CD4-positive, alpha-beta T cell treated with Interleukin-10 for 1 hour (primary cell): ENCODE measurements around the gene SBF1.

Source experiments
- DNase-seq: peaks from one replicate; pipeline ENCODE4 v3.0.0-alpha.2; 2020

SBF1 gene

DNA sequence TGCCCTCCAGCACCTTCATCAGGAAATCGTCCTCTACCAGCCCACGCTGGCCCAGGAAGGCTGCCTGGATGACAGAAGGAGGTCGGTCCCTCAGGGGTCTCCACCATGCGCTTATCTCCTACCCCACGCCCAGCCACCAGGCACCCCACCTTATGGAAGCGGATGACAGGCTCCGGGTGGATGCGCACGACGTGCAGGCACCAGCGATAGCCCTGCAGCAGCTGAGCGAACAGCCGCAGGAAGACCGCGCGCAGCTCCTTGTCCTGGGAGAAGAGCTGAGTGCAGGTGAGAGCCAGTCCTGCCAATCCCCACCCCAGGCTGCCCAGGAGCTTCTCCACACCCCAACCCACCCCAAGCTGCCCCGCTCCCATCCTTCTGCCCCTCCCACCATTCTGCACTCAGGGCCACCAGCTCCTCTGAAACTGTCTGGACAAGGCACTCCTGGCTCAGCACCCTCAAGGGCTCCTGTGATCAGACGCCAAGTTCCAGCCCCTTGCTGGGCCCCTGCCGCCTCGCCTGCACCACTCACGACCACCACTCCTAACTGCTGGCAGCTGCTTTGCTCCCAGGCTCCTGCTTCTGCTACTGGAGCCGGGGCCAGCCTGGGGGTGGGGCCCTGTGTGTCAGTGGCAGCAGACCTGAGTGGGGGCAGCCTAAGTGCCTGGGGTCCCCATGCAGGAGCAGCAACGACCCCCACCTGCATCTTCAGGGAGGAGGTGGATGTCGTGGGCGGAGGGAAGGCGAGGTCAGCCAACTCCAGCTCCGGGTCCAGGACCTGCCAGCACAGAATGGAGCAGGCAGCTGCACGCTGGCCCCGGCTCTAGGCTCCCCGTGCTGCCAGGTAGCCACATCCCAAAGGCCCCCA is 9.5 kb downstream of the SBF1 start:
- DNase-seq = no peak

DNA sequence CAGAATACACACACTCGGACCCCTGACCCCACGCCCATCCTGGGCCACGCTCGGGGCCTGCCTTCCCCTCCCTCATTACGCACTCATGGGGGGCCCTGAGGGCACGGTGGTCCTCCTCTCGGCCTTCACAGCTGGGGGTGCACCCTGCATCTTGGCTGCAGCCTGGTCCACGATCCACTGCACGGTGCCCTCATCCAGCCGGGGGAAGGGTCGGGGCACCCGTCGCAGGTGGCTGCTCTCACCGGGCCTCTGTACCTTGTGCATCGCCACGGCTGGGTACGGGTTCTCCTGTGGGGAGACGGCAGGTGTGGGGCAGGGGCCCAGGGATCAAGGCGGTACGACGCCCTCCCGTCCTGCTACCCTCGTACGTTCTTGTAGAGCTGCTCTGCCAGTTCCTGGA is 10.4 kb downstream of the SBF1 start:
- DNase-seq = no peak

DNA sequence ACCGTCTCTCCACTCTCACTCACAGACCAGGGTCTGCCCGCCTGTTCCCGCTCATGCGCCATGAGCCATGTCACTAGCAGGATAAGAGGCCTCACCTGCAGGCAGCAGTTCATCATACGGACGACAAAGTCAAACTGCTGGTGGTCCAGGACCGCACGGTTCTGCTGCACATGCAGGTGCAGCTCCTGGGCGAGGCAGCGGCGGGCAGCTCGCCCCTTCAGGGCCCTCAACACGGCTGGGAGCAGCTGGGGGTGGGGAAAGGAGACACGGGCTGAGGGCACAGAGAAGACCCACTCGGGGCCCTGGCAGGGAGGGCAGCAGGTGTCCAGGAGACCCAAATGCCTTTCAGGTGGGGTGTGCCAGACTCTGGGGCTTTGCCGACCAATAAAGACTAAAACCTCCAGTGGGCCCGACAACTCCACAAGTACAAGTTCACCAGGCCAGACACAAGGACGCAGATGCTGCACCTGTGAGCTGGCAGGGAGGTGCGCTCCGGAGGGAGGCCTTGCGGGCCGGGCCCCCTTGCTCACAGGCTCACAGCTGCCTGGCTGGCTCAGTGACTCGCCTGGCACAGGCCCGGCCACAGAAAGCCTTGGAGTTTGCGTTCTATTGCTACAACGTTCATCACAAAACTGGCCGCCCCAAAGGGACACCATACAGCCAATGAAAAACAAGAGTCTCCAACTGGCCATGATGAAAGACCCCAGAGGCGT is 11.5 kb downstream of the SBF1 start:
- no peak for DNase-seq

DNA sequence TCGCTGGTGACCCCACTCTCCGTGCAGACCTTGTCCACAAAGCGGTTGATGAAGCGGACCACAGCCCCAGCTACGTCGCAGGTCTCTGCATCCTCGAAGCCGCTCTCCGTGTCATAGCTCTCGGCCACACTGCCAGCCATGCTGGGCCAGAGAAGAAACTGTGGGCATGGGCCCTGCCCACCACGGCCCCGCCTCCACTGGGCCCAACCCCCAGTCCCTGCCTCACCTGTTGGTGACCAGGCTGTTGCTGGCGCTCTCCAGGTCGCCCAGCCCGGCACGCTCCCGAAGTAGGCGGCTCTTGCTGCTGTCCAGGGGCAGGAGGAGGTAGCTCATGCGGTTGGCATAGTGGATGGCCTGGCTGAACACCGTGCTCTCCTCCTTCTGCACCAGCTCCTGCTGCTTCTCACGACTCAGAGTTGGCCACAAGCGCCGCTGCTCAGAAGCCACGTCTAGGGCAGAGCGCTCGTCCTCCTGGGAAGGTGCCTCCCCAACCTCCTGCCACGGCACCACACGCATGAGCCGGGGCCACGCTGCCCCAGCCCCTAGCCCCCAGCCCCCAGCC is 12.8 kb downstream of the SBF1 start:
- DNase-seq = no peak

DNA sequence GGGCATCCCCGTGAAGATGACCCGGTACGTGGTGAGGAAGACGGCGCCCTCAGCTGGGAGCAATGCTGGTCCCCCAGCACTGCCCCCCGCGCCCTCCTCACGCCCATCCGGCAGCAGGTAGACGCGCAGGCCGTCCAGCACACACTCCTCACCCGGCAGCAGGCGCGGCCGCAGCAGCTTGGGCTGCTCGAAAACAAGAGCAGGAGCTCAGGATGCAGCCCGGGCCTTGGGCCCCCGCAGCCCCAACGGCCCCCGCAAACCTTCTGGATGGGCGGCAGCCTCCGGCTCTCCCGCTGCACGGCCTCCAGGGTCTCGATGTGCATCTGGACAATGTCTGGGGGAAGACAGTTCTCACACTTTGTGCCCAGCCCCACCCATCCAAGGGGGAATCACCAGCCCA is 13.3 kb downstream of the SBF1 start:
- DNase-seq = no peak

DNA sequence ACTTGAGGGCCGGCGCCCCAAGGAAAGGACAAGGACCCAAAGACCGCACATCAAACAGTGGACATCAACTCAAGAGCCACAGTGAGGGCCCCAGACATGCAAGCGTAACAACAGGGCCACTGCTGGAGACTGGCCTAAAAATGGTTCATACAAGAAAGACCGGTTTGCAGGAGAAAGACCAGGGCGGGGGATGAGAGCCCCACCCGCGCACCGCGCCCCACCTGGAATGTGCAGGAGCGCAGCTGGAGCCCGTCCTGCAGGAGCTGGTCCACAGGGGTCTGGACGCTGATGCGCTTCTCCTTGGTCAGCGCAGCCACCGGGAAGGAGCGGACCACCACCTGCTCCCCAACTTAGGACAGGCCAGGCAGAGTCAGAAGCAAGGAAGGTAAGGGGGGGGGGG is 13.9 kb downstream of the SBF1 start:
- DNase-seq = no peak

DNA sequence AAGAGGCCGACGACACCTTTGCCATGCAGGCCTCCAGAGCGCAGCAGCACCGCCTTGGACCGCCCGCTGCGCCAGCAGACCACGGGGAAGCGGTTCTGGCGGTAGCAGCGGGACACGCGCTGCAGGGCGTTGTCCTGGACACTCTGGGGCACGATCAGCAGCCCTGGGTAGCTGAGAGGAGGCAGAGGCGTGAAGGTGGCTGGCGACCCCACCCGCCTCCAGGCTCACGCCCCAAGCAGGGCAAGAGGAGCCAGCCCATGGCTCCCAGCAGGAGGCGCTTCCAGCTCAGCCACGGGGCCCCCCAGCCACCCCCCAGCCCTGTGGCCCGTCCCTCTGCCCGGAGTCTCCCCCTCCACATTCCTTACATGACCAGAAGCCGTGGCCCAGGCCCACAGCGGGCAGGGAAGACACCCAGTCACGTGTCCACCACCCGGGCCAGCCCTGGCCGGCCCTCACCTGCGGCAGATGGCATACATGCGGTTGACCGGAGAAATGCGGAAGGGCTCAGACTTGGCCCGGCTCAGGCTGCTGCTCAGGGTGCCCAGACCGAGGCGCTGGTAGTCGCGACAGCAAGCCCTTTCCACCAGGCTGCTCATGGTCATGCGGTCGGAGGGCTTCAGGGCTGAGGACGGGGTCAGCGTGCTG is 15.2 kb downstream of the SBF1 start:
- DNase-seq = no peak

DNA sequence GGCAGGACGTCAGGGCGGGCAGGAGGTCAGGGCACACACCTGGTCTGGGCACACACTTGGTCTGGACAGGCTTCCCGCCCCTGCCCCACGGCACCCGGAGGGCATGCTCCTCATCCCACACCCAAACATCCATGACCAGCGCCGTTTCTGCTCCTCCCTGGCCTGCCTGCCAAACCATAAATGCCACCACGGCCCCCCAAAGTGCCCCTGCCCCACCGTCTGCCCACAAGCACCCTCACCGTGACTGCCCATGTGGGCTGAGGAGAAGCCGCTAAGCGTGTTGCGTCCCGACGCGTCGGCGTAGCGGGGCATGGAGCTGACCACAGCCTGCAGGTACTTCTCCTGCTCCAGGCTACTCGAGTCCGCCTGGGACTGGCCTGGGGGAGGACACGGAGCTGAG is 15.8 kb downstream of the SBF1 start:
- no peak for DNase-seq

DNA sequence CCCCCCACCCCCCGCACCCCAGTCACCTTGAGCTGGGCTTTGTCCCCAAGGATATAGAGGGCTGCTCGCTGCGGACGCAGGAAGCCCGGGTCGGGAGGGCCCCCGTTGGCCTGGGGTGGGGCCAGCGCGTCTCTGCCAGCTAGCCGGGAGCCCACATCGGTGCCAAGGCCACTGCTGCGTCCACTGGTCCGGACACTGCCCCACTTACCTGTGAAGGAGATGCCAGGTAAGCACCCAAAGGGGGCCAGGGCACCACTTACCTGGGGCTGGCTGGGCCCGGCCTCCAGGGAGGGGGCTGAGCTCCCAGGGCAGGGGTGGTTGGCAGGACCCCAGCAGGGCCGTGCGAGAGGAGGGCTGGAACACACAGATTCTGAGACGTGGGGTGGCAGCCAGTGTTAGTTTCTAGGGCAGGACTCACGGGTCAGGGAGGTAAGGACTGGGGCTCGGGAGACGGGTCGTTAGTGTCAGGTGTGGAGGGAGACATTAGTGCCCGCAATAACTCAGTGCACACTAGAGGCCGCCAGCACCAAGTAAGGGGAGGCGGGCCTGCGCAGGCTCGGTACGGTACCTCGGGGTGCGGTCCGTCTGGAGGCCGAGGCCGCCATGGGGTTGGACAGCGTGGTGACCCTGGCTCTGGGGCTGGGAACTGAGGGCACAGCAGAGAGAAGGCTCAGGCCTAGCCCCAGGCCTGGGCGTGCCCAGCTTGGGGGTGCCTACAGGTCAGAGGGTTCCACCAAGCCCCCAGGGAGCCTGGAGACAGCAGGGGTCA is 18.2 kb downstream of the SBF1 start:
- no peak for DNase-seq

DNA sequence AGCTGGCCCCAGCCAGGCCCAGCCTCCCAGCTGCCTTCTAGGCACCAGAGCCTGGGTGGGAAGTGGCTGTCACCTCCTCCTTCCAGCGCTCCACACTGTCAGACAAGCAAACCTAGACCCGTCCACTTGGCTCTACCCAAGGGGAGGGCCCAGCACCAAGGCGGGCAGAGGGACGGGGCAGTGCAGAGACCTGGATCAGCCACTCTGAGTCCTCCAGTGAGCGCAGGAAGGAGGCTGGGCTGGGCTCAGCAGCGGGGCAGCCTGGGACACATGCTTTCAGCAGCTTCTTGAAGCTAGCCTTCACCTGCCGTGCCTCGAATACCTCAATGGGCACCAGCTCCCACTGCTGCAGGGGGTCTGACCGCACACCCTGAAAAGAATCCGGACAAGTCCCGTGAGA is 18.8 kb downstream of the SBF1 start:
- no peak for DNase-seq

DNA sequence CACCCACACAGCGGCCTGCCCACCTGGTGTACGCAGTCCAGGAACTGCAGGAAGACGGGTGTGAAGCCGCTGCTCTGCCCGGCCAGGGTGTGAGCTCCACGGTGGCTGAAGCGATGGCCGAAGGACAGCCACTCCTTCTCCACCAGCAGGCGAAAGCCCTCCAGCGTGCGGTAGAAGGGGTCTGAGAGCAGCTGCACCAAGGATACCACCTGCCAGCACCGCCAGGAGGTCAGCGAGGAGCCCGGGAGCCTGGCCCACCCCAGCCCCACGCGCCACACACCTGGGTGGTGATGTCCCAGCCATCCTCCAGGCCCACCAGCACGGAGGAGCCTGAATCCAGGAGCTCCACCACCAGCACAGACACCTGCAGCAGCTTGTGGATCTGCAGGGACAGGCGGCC is 19.6 kb downstream of the SBF1 start:
- no peak for DNase-seq

DNA sequence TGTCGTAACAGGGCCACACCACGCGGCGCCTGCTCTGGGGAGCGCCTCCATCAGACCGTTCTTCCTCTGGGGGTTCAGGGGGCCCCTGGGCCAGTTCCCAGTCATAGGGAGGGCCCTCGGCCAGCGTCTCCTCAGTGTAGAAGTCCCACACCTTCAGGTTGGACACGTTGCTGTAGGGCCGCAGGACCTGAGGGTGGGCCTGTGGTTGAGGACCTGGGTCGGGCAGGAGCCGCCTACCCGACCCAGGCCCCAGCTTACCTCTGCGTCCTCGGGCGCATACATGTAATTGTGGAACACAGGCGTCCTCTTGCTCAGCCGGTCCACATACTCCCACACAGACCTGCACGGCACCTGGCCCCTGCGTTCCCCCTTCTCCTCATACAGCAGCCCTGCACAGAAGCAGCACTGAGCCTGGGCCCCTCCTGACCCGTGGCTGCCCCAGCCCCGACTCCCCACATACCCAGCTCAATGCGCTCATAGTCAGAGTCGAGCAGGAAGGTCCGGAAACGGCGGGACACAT is 20.2 kb downstream of the SBF1 start:
- no peak for DNase-seq

DNA sequence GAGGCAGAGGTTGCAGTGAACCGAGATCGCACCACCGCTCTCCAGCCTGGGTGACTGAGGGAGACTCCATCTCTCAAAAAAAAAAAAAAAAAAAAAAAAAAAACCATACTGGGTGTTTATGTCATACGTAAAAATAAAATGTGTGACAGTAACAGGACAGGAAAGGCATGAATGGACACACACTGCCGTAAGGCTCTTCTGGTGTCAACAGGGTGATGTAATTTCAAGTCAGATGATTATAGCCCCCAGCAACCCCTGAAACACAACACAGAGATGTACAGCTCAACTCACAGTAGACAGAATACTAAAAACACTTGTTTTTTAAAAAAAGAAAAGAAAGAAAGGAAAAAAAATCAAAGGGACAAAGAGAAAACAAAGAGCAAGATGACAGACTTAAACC is 22.2 kb downstream of the SBF1 start:
- no peak for DNase-seq

DNA sequence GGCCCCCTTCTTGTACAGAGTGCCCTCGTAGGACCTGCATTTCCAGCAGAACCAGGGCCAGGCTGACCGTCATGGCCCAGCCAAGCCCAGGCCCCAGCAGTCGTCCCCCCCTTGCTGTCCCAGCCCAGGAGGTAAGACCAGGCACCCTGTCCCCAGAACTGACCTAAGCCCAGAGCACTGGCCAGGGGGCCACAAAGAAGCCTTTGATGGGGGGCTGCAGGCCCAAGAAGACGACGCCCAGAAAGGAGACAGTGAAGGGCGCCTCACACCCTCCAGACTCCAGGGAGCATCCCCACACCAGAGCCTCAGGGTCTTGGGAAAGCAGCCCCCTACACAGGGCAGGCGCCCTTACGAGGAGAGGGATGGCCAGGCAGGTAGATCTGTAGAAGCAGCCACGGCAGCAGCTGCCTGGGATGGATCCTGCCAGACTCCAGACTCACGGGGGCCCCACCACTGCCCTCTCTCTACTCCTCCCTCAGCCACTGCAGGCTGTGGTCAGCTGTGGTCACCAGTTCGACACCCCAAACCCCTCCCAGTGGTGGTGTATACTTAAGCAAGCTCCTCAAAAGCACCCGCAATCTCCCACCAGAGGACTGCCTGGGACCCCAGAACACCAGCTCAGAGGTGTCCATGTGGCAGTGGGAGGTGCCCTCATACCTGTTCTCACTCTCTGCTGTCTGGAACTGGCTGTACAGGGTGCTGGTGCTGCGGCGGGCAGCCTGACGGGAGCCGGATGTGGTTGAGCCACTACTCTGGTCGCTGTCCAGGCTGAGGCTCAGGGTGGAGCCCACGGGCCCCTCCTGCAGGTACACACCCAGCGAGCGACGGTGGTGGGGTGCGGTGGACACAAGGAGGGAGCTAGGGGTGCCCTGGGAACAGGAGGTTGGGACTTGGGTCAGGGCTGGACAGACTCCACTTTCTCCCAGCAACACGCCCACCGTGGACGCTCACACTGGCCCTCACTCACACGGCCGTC is 27.0 kb downstream of the SBF1 start:
- DNase-seq = no peak

DNA sequence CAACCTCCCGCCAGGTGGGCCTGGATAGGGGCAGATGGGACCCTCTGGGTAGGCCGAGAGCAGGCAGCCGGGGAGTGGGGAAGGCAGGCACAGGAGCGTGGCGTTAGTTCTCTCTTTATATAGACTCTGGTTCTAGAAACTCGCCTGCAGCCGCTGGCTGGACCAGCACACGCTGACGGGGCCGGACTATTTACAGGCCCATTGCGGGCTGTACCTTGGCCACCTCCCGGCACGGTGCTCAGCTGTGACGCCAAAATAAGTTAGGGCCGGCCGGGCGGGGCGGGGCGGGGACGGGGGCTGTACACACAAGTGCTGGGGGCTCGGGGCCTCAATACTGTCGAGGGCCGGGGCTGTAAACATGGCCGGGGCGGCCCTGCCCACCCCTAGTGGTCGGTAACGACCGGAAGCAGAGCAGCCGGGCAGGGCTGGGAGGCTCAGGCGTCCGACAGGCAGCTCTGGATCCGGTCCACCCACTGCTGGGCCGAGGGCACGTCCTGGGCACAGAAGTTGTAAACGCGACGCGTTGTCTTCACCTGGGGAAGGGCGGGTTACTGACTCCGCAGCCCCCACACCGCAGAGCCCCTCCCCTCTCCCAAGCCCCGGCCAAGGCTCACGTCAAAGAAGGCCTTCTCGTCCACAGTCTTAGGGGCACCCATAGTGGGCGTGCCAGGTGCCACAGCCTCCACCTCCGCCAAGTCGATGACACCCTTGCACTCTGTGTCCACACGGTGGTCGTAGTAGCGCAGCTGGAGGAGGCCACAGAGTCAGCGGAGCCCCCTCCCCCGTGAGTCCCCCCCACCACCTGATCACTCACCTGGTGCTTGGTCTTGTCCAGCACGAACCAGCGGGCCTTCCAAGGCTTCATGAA is 27.9 kb downstream of the SBF1 start:
- DNase-seq = no peak

DNA sequence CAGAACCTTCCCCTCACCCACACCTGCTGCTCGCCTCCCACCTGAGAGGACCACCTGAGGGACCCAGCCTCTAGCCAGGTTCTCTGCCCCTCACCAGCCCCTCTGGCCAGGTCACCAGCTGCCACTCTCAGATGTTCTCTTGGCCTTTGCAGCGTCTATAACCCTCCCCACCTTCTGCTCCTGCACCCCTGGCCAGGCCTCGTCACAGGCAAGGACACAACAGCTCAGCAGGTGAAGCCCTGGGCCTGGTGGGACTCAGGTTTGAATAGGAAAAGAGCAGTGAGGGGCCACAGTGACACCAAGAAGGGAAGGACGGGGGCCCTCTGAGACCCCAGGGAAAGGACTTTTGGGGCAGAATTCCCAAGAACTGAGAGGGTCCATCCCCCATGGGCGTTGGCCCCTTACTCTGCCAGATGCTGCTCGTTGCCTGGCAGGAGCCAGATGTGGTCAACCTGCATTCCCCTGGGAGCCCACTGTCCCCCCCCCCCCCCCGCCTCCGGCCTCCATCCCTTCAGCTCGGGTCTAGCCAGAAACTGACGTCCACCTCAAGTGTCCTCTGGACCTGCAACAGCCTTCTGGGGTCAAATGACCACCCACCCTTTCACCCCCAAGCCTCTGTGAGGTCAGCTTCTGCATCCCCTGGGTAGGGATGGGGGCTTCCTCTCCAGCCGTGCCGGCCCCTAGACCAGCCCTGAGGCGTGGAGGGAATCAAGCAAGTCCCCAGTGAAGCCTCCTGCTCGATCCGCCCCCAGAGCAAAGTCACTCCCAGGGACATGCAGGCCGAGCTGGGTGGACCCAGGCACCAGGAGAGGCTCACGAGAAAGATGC is 28.7 kb downstream of the SBF1 start:
- DNase-seq = no peak

DNA sequence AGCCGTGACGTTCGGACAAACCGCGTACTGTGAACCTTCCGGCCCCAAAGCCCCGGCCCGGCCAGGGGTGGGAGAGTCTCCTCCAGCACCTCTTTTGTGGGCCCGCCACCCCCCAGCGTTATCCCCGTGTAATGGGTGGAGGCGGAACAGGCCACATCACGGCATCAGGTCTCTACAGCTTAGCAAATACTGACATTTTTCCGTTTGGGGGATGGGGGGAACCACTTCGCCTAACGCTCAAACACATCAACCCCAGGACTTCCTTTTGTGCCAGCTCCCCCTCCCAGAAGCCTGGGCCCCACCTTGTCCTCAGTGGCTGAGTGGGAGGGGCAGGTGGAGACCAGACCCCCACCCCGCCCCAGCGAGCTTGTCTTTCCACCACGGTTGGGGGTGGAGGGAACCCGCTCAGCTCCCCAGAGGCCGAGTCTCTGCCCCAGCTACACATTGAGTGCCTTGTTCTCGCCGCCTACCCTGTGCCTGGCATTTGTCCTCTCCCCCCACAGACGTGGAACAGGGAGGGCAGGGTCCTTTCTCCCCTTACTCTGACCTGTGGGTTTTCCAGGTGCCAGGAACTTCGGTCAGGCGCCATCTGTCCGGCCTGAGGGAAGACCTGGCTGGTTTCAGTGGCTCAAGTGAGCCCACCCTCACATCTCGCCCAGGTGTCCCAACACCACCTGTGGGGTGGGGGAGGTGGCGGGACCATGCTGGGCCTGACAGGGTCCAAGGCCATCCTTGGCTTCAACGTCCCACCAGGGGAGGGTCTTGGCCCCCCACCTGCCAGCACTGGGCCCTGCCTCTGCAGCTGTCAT is 29.6 kb downstream of the SBF1 start:
- DNase-seq = peak; percentile 54

DNA sequence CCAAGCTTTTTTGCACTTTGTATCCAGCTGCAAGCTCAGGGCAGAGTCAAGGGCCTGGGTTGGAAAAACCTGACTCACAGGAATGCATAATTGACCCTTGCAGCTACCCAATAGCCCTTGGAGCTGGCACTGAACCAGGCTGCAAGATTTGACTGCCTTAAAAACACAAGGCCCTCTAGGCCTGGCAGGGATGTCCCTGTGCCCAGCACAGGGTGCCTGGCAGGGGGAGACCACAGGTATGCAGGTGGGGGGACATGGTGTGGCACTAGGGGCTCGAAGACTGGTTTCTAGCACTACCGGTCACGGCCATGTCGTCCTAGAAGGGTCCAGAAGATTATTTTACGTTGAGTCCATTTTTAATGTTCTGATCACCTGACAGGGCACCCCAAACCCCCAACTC is 30.2 kb downstream of the SBF1 start:
- no peak for DNase-seq
